Measurements from ENCODE around the gene TFB2M.

Gene TFB2M

GRCh38 chr1:246554201-246554600, 11.9 kb downstream of the TFB2M start:
- in situ Hi-C loops (cut with MboI; ENCODE audit: low sequenced_read_pairs), result no loop called here

DNA sequence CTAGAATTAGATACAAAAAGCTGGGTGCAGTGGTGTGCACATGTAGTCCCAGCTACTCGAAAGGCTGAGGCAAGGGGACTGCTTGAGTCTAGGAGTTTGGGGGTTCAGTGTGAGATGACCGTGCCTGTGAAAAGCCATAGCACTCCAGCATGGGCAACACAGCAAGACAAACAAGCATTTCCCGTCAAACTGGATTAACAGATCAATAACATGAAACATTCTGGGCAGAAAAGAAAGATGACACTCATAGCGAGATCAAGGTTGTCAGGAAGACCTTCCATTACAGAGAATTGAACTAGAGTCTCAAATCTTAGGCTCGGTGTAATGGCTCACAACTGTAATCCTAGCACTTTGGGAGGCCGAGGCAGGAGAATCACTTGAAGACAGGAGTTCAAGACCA, 14.0 kb downstream of the TFB2M start:
- in situ Hi-C loops (cut with MboI; ENCODE audit: low sequenced_read_pairs), result no loop called here

DNA sequence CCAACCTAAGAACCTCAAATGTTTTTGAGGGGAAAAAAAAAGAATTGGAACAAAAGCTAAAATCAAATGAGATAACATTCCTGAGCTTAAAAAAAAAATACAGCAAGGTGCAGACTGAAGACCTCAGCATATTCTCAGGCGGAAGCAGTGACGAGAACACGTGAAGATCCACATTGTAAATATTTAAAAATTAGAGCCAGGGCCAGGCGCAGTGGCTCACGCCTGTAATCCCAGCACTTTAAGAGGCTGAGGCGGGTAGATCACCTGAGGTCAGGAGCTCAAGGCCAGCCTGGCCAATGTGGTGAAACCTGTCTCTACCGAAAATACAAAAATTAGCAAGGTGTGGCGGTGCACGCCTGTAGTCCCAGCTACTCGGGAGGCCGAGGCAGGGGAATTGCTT, 15.7 kb downstream of the TFB2M start:
- in situ Hi-C loops (cut with MboI; ENCODE audit: low sequenced_read_pairs), result no loop called here

- in situ Hi-C loops (cut with MboI; ENCODE audit: low sequenced_read_pairs), result no loop called here
These were observed 16.4 kb downstream of the TFB2M start for GRCh38 chr1:246549665-246550064.

DNA sequence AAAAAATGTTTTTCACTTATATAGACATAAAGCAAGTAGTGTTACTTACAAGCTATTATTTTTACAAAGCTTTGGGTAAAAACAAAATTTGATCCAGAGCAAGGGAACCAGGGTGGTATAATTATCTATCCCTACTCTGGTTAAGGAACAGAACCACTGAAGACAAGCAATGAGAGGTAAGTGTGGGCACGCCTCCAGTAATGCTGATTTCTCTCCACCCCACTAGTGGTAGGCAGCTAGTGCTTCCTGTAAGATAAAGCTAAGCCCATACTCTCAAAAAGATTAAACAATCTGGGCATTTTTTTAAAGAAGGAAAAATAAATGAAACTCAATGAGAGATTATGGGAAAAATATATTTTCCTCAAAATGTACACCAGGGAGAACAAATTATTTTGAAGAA, 22.1 kb downstream of the TFB2M start:
- in situ Hi-C loops (cut with MboI; ENCODE audit: low sequenced_read_pairs), result no loop called here

DNA sequence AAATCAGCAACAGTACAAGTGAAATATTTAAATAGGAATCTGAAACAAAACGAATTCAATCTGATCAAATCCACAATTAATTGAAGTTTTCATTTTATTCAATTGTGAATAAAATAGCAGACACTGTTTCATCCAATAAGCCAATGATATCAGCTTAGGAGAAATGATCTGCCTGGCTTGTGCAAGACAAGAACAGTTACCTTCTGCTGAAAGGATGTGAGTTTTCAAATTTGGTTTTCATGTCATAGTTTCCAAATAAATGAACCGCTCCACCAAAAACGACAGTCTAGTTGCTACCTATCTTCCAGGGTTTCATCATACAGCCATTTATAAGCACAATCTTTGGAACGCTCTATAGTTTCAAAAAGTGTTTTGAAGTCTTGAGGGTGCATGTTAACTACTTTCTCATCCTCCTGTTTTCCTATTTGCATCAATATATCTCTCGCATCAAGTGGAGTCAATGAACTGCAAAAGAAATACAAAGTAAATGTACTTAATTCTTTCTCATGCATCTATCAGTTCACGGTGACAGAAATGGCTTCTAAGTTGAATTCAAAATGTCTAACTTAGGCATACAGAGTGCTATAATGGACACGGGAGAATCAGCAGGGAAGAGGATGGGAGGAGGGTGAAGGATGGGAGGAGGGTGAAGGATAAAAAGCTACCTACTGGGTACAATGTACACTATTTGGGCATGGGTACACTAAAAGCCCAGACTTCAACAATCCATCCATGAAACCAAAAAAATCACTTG, 25.1 kb downstream of the TFB2M start:
- in situ Hi-C loops (cut with MboI; ENCODE audit: low sequenced_read_pairs), result no loop called here

GRCh38 chr1:246537887-246538286, 28.2 kb downstream of the TFB2M start:
- in situ Hi-C loops (cut with MboI; ENCODE audit: low sequenced_read_pairs), result no loop called here

DNA sequence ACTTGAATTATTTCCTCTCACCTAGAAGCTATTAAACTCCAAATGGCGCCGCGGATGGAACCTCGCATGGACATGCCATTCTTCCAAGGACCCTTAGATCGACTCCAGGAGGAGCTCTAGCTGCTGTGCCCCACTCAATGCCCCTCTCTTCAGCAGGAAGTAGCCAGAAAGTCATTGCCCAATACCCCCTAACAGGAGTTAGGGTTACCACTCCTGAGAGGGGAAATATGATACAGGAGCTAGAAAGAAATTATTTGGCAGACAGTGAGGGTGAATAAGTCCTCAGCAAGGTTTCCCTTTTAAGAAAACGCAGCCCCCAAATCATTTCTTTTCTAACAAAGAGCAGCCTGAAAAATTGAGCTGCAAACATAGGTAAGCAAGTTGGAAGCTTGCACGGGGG, 28.6 kb downstream of the TFB2M start:
- in situ Hi-C loops (cut with MboI; ENCODE audit: low sequenced_read_pairs), result no loop called here

DNA sequence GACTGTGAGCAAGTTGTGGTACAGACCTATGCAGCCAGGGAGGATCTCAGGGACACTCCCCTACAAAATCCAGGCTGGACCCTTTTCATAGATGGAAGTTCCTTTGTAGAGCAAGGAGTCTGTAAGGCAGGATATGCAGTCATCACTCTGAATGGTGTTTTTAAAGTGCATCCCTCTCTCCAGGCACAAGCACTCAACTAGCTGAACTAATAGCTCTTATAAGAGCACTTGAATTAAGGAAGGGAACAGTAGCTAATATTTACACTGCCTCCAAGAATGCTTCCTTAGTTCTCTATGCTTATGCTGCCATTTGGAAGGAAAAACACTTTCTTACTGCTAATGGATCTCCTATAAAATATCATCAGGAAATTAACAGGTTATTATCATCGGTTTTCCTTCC, 31.9 kb downstream of the TFB2M start:
- in situ Hi-C loops (cut with MboI; ENCODE audit: low sequenced_read_pairs), result no loop called here

DNA sequence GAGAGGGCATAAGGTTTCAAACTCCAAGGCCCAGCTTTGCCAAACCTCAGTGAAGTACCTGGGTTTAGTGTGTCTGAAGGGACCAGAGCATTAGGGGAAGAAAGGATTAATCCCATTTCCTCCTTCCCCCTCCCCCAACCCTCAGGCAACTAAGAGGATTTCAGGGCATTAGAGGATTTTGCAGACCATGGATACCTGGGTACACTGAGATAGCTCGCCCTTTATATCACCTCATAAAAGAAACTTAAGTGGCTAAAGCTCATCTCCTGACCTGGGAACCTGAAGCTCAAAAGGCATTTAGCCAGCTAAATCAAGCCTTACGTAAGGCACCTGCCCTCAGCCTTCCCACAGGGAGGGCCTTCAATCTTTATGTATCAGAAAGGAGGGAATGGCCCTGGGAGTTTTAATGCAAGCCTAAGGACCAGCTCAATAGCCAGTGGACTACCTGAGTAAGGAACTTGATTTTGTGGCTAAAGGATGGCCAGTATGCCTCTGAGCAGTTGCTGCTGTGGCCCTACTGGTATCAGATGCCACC, 32.6 kb downstream of the TFB2M start:
- in situ Hi-C loops (cut with MboI; ENCODE audit: low sequenced_read_pairs), result no loop called here

DNA sequence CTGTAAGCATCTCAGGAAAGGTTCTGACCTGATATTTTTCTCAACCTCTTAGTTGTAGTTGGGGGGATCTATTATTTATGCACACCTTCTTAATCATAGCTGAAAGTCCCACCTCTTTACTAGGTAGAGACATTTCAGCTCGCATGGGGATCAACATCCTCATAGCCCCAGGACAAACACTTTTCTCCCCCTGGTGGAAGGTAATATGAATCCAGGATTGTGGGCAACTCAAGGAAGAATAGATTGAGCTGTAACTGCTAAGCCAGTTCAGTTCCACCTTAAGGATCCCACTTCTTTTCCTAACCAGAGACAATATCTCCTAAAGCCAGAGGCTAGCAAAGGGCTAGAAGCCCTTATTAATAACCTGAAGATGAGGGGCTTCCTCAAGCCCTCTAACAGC, 33.5 kb downstream of the TFB2M start:
- in situ Hi-C loops (cut with MboI; ENCODE audit: low sequenced_read_pairs), result no loop called here

- in situ Hi-C loops (cut with MboI; ENCODE audit: low sequenced_read_pairs), result no loop called here
These were observed 35.6 kb downstream of the TFB2M start for GRCh38 chr1:246530482-246530881.

DNA sequence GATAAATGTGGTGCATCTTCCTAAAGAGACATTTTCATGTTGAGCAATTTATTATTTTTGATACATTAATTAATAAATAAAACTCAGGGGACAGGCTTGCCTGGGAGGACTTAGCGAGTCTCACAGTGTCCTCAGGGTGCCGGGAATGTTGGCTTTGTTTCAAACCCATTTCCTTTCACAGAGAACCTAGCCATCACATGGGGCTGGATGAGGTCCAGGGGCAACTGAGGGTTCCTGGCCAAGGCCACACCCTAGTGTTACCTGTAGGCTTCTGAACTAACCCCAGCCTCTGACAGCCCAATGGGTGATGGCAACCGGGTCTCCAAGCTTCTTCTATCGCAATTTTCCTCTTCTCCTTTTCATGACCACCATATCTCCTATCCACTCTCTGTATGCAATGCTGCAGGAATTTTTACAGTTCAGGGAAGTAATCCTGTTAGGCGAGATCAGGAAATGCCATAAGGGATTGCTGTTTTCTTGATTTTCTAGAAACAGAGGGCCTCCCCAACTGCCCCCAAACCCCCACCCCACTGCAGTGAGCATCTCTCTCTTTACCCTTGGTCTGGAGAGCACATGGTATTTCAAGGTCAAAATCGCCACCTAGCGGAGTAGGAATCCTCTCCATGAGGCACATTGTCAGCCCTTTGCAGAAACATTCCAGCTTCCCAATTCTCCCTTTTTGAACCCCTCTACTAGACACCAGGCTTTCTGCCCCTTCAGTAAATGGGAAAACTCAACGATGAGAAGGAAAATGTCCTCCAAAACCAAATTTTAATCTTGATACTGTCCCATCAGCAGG, 36.9 kb downstream of the TFB2M start:
- in situ Hi-C loops (cut with MboI; ENCODE audit: low sequenced_read_pairs), result no loop called here

- in situ Hi-C loops (cut with MboI; ENCODE audit: low sequenced_read_pairs), result no loop called here
These were observed 38.5 kb downstream of the TFB2M start for GRCh38 chr1:246527402-246528088.

- in situ Hi-C loops (cut with MboI; ENCODE audit: low sequenced_read_pairs), result no loop called here
These were observed 39.1 kb downstream of the TFB2M start for GRCh38 chr1:246526915-246527314.

DNA sequence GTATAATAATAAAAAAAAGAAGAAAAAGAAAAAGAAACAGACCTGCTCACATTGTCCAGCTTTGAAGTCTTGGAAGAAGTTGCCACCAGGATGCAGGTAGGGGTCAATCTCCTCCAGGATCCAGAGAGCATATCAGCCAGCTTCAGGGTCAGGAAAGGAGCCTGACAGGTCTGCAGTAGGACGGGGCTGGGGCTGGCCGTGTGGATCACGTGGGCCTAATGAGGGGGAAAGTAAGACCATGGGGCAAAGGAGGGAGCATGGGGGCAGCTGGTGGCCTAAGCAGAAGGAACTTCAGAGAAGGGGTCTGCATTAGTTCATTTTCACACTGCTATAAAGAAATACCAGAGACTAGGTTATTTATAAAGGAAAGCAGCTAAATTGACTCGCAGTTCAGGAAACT, 39.7 kb downstream of the TFB2M start:
- in situ Hi-C loops (cut with MboI; ENCODE audit: low sequenced_read_pairs), result no loop called here

DNA sequence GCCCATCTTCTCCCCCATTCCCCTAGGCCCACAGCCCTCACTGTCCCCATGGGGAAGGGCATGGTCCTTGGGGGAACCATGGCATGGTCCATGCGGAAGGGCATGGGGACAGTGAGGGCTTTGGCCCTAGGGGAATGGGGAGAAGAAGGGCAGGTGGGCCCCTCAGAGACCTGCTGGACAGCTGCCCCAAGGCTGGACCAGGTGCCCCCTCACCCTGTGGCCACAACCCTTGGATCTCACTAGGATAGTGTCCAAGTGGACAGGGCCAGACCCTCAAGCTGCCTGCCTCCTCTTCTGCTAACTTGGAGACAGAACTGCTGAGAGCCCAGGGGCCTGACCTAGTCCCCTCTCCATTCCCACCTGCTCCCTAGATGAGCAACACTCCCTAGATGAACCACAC, 46.5 kb downstream of the TFB2M start:
- in situ Hi-C loops (cut with MboI; ENCODE audit: low sequenced_read_pairs), result no loop called here

- in situ Hi-C loops (cut with MboI; ENCODE audit: low sequenced_read_pairs), result no loop called here
These were observed 47.4 kb downstream of the TFB2M start for GRCh38 chr1:246518456-246519205.

- in situ Hi-C loops (cut with MboI; ENCODE audit: low sequenced_read_pairs), result no loop called here
These were observed 48.7 kb downstream of the TFB2M start for GRCh38 chr1:246517391-246517790.

- in situ Hi-C loops (cut with MboI; ENCODE audit: low sequenced_read_pairs), result no loop called here
These were observed 49.9 kb downstream of the TFB2M start for GRCh38 chr1:246516126-246516525.

All from hTERT RPE-1 (cell line).